NCI-H345 treated with DMSO at 0.1 percent for 48 hours (cell line): ENCODE measurements around the gene PSORS1C1.
"Not testable (repeated sequence)": the region's sequence is repeated elsewhere in the genome, so short reads cannot be mapped to it uniquely, and the experiment has no call there.

Source experiments
- DNase-seq: peaks from one replicate; lab custom pipeline; 2025; ENCODE audit not compliant: unreplicated experiment; lab: John Stamatoyannopoulos, UW

Gene PSORS1C1, protein sequence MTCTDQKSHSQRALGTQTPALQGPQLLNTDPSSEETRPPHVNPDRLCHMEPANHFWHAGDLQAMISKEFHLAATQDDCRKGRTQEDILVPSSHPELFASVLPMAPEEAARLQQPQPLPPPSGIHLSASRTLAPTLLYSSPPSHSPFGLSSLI

DNA sequence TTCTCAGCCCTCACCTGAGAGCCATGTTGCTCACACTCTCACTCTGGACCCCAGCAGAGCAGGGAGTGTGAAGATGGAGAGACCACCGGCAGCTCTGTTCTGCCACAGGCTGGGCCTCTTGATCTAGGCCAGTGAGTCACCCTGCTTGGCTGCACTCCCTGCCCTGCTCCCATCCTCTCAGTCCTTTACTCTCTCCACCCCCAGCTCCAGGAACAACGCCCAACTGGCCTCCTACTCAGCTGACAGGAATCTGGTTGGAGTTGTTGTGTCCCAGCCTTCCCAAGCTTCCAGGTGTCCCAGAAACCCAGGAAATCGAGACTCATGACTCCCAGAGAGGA lies at the start of gene PSORS1C1:
Gene PSORS1C1 (plus strand): TSS at position 260 of the 338 bp plus-strand sequence. CDS start 14,833 bp downstream, outside the sequence.
- DNase-seq: no peak

DNA sequence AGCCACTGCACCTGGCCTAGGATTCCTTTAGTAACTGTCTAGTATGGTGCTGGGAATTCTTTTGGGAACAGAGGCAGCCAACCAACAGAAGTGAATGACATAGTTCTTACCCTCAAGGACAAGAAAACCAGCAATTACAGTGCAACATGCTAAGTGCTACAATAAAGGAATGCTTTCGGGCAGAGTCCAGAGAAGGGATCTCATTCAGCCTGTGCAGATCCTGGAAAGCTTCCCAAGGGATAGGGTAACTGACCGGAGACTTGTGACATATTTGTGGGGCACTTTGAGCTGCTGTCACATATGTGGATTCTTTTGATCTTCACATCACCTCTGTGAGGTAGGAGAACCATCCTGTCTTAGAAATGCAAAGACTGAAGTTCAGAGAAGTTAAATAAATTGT lies 49.0 kb upstream of the PSORS1C1 start:
- DNase-seq: no peak

DNA sequence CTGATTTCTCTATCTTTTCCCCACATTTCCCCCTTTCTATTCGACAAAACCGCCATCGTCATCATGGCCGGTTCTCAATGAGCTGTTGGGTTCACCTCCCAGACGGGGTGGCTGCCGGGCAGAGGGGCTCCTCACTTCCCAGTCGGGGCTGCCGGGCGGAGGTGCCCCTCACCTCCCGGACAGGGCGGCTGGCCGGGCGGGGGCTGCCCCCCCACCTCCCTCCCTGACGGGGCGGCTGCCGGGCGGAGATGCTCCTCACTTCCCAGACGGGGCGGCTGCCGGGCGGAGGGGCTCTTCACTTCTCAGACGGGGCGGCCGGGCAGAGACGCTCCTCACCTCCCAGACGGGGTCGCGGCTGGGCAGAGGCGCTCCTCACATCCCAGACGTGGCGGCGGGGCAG lies 47.6 kb upstream of the PSORS1C1 start:
- DNase-seq: not testable (repeated sequence)

DNA sequence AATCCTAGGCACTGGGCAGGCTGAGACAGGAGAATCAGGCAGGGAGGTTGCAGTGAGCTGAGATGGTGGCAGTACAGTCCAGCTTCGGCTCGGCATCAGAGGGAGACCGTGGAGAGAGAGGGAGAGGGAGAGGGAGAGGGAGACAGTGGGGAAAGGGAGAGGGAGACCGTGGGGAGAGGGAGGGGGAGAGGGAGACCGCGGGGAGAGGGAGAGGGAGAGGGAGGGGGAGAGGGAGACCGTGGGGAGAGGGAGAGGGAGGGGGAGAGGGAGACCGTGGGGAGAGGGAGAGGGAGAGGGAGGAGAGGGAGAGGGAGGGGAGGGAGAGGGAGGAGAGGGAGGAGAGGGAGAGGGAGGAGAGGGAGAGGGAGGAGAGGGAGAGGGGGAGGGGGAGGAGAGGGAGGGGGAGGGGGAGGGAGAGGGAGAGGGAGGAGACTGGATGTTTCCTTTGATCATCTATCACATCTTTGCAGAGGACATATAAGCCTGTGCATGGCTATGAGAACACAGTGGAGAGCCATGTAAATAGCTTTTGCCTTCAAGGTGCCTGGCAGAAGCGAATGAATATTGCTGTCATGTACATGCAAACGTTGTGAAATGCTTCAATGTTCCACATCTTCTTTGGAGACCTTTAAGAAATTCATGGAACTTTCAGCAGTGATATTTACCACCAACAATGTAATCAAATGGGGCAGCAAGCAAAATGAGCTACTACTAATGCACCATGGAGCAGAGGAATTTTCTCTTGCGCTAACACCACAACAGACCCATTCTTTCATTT lies 46.5 kb upstream of the PSORS1C1 start:
- DNase-seq: not testable (repeated sequence)

DNA sequence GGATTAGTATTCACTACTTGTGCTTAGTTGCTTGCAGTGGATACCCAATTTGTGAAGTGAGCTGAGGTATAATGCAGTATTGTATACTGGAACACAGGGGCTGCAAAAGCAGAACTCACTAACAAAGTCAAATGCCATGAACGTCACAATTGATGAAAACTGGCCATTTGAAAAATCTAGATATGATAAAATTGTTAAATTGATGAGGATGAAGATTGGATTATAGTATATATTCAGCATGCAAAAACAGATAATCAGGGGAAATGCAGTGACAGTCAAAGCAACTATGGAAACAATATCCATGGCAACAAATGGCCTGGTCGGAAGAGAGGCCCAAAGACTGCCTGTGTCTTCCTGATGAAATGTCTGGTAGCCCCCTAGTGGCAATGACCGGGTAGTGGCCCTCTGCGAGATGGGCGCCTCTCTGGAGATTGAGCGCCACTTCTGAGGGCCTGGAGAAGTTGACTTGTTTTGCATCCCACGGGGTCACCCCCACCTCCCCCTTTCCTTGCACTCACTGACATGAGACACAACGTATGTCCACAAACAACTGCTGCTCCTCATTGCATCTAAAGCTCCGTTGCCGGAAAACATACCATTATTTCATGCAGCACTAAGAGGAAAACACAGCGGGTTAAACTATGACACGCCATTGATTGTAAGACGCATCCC lies 45.8 kb upstream of the PSORS1C1 start:
- DNase-seq: peak; percentile 41

DNA sequence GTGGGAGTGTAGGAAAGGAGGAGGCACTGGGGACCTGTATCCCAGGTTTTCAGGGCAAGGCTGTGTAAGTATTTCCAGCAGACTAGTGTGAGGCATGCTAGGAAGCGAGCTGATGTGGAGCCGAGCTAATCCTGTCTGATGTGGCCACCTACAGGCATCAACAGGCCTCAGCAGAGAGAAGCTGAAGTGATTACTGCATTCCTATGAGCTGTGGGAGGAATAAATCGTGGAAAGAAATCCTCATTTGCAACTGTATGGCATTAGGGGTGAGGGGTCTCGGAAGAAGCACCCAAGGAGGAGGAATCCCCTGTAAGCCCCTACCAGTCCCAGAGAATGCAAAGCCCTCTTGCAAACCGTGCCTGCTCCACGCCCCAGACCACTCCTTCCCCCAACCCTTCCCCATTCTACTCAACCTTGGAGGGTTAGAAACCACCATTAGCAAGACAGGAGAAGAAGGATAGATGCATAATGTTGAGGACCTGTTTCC lies 43.8 kb upstream of the PSORS1C1 start:
- DNase-seq: no peak

DNA sequence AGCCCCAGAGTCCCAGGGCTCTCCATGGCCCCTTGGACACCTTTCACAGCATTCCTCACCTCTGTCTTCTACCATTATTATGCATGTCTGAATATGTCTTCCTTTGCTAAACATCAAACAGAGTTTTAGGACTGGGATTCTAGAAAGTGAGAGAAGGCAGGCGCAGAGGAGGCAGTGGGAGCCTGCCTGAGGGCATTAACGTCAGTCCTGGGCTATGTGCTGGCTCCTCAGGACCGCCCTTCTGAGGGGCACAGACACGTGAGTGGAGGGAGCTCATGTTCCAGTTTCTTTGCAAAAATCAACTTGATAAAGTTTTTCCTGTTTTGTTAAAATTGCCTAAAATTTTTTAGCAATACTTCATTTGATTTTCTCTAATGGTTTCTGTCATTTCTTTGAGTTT lies 40.2 kb upstream of the PSORS1C1 start:
- no peak for DNase-seq

DNA sequence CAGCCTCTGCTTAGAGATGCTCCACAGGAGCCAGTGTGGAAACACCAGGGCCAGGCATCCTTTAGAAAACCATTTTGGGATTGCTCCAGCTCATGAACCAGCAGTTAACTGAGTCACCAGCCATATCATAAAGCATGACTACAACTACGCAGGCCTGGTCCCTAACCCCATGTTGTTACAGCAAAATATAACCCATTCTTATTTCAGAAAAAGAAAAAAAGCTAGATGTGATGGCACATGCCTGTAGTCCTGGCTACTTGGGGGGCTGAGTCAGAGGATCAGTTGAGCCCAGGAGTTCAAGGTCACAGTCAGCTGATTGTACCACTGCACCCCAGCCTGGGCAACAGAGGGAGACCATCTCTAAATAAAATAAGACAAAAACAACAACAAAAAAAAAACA lies 39.1 kb upstream of the PSORS1C1 start:
- DNase-seq: no peak

DNA sequence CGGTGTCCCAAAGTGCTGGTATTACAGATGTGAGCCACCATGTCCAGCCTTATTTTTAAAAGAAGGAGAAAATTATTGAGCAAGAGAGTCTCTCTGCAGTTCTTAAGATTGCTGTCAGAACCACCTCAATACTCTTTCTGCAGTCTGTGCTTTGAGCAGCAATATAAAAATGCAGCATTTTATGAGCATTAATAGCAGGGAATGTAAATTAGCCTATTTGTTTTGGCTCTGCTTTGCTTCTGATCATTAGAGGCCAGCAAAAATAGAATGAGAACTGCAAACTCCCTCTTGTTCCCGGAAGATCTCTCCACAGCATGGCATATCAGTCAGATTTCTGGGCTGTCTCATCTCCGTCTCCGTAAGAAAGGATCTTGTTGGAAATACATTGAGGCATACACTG lies 38.0 kb upstream of the PSORS1C1 start:
- no peak for DNase-seq

DNA sequence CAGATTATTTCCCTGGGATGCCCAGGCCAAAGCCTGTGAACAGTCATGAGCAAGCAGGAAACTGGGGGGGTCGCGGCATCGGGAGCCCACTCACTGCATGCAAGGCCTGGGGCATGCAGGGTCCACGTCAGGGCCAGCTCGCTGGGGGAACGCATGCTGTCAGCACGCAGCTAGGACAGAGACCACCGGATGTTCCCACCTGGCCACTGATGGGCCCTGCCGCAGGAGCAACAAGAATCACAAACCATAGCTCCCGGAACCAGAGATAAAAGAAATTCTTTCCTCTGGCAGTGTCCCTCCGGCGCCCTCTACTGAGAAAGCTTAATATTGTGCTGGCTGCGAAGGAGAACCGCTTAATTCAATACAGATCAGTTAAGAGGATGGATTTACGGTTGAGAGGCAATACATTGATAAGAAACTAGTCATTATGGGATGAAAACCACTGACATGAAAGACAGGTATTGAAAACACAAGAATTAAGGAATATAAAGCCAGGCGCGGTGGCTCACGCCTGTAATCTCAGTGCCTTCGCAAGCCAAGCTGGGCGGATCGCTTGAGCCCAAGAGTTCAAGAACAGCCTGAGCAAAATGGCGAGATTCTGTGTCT lies 34.8 kb upstream of the PSORS1C1 start:
- peak; percentile 57 for DNase-seq

DNA sequence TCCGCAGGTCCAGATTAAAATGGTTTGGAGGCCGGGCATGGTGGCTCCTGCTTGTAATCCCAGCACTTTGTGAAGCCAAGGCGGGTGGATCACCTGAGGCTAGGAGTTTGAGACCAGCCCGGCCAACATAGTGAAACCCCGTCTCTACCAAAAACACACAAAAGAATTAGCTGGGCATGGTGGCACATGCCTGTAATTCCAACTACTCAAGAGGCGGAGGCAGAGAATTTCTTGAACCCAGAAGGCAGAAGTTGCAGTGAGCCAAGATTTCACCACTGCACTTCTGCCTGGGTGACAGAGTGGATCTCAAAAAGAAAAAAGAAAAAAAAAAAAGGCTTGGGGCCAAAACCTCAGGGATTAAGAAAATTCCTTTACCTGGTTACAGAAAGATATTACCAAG lies 32.7 kb upstream of the PSORS1C1 start:
- DNase-seq: no peak

DNA sequence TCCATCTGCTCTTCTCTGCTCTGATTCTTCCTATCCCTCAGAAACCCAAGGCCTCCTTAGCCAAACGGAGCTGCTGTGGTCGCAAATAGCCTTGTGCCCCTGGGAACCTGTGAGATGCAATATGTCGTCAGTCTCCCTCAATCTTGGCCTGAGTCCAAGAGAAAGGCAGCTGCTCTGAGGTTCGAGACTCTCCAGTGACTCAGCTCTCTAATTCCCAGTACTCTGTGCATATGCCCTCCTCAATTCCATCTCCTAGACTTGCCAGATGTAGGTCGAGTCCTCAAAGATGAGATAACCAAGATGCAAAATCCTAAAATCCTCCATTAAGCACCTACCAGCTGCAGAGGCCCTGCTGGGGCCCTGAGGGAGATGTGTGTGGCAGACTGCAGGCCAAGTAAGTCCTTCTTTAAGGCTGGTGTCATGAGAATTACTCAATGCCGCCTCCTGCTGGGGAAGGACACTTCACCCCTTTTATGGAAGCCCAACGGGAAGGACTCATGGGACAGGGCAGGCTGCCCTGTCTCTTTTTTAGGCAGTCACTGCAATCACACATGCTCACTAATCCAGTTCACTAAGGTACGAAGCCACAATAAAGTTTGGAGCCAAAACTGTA lies 30.8 kb upstream of the PSORS1C1 start:
- no peak for DNase-seq

DNA sequence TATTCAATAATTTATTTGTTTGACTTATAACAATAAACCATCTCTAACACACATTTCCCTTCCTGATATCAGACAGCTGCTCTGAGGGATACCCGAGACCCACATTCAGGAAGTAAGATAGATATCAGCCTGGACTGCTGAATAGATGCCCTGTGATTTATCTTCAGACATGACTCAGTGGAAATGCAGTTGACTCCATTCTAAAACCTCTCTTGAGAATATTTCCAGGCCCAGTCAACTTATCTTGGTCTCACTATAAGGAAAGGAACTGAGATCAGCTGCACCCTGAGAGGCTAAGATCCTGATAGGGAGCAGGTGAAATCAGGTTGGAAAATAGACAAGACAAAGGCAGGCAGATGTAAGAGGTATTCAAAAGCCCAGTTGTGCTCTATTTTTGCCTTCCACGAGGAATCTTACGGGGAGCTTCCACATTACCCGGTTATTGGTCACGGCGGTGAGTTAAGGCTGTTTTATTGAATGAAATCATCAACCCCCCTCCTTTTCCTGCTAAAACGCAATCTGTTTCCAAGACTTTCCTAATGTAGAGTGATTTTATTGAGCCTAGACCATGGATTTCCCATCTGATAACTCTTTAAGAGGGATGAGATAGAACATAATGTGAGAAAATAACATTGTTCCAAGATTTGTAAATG lies 27.7 kb upstream of the PSORS1C1 start:
- DNase-seq: no peak

DNA sequence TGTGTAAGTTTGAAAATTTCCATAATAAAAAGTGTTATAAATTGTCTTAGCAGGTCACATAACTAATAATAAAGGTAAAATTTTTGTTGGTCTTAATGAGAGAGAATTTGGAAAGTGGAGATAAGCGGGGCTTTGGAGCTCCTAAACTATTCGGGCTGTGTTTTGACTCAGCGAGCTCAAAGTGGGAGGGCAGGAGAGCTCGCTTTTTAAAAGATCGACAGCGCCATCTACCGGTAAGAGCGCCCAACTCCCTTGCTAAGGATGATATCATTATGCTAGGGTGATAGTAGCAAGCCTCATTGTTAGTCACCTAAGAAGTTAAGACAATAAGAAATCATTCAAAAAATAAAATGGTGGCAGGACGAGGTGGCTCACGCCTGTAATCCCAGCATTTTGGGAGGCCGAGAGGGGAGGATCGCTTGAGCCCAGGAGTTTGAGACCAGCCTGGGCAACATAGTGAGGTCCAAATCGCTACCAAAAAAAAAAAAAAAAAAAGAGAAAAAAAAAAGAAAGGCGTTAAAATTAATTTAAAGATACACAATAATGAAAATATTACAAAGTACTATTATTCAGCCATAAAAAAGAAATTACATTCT lies 27.0 kb upstream of the PSORS1C1 start:
- DNase-seq: peak; percentile 60

DNA sequence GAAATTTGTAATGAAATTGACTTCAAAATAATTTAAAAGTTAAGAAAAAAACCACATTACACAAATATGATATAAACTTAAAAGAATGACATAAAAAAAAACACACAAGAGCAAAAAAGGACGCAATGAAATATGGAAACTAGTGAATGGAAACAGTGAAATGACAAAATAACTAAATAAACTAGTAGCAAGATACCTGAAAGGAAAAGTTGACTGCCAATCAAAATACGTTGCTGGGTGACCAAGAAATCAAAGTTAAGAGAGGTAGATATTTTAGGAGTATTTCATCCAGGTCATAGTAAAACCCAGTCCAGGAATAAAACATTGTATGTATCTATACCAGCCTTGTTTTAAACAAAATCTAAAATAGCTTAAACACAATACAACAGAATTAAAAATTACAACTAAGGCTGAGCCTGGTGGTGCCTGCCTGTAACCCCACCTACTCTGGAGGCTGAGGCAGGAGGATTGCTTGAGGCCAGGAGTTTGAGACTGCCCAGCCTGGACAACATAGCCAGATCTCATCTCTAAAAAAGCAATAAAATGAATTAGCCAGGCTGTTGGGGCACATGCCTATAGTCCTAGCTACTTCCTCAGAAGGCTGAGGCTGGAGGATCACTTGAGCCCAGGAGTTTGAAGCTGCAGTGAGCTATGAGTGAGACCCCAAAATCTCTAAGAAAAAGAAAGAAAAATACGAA lies 24.2 kb upstream of the PSORS1C1 start:
- no peak for DNase-seq

DNA sequence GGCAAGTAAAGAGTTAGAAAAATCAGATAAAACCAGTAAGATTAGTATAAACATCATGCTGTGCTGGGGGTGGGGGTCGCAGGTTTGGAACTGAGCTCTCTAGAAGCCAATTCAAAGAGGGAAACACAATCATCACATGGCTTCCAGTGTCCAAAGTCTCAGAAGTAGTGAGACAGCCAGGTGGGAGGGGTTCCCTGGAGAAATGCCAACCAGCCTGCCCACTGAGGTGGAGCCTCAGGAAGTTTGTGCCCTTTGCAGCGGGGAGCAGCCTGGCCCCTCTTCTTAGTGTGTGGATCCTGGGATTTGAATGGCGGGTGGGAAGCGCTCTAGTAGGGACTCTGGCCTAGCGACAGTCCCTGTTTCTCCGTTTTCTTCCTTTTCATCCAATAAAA lies 23.6 kb upstream of the PSORS1C1 start:
- DNase-seq: no peak

DNA sequence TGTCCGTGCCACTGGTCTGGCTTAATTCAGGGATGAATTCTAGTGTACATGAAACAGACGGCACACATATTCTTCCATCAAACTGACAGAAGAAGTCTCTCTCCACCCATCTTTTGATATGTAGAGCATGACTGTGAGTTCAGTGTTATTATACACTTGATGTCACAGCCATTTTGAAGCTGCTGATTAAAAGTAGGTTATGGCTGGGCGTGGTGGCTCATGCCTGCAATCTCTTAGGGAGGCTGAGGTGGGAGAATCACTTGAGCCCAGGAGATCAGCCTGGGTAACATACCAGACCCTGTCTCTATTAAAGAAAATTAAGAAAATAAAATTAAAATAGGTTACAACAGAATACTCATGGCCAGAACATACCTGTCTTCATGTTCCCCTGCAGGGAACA lies 22.9 kb upstream of the PSORS1C1 start:
- DNase-seq: no peak

DNA sequence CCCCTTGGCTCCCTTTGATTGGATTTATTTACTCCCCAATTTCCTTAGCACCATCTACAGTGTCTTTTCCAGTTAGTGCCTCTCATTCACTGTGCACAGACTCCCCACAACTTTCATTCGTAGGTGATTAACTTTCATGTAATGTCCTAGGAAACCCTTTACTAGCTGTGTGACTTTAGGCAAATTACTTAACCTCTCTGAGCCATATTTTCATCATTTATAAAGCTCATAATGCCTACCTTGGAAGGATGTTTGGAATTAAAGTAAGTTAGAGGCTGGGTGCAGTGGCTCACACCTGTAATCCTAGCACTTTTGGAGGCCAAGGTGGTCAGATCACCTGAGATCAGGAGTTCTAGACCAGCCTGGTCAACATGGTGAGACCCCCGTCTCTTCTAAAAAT lies 22.4 kb upstream of the PSORS1C1 start:
- no peak for DNase-seq

DNA sequence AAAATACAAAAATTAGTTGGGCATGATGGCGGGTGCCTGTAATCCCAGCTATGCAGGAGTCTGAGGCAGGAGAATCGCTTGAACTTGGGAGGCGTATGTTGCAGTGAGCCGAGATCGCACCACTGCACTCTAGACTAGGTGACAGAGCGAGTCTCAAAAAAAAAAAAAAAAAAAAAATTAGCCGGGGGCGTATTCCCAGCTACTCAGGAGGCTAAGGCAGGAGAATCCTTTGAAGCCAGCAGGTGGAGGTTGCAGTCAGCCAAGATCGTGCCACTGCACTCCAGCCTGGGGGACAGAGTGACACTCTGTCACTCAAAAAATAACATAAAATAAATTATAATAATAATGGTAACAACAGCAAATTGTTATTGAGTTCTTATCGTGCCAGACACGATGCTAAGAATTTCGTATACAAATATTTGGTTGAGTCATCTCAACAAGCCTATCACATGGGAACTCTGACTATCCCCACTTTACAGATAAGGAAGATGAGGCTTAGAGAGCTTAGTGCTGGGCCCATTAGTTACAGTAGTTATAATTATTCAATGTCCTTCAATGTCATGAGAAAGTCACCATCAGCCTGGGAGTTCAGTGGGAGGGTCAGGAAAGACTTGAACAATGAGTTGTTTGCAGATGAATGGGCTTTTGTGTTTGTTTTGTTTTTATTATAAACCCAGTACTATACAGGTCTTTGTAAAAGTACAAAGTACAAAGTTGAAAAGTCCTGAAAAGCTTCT lies 21.7 kb upstream of the PSORS1C1 start:
- DNase-seq: no peak
